ENCODE data around the gene NEURL4.

NEURL4 gene

DNA sequence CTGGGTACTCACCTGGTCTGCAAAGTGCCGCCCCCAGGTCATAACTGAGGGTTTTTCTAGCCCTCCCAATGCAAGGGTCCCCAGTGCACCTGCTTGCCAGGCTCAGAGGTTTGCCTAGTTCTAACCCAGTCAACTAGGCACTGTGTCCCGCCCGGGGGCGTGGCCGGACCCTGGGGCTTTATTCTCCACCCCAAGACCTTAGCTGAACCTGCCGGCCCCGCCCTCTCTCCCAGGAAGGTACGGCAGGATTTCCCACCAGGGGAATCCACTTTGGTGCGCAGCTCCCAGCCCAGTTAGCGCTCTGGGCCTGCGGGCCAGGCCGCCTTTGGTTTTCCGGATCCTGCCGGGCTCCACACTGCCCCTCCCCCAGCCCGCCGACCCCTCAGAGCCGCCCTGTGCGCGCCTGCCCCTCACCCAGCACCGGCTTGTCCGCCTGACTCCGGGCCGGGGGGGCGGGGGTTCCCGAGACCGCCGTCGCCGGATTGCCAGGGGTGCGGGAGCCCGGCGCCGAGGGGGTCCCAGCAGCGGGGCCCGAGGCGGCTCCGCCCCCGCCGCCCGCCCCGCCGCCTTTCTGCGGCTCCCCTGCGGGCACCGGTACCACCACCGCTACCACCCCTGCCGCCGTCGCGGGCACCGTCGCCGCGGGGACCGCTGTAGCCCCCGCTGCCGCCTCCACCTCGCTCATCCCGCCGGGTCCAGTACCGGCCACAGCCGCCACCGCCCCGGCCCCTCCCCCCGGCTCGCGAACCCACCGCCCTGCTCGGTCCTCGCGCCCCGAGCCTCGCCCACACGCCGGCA is 35.1 kb downstream of the NEURL4 start:
- Histone ChIP-seq H3K4me3 (replicated peaks; ENCODE audit: insufficient read depth, low read length) (no peak overlapping the region), H3K27ac (replicated peaks) (no peak overlapping the region), H3K27me3 (ENCODE audit: insufficient read depth, poor library complexity, severe bottlenecking) (peaks cover 2% of the 10 kb centered on the region)
- TF ChIP-seq GABPA (IDR thresholded peaks at IDR 0.05; ENCODE audit: low read depth) (no peak), SPI1 (IDR thresholded peaks at IDR 0.05; ENCODE audit: borderline replicate concordance, low read depth) (no peak), POLR2AphosphoS5 (IDR thresholded peaks at IDR 0.05; ENCODE audit: low read depth) (no peak)
- TF ChIP-seq, protein P1, sequence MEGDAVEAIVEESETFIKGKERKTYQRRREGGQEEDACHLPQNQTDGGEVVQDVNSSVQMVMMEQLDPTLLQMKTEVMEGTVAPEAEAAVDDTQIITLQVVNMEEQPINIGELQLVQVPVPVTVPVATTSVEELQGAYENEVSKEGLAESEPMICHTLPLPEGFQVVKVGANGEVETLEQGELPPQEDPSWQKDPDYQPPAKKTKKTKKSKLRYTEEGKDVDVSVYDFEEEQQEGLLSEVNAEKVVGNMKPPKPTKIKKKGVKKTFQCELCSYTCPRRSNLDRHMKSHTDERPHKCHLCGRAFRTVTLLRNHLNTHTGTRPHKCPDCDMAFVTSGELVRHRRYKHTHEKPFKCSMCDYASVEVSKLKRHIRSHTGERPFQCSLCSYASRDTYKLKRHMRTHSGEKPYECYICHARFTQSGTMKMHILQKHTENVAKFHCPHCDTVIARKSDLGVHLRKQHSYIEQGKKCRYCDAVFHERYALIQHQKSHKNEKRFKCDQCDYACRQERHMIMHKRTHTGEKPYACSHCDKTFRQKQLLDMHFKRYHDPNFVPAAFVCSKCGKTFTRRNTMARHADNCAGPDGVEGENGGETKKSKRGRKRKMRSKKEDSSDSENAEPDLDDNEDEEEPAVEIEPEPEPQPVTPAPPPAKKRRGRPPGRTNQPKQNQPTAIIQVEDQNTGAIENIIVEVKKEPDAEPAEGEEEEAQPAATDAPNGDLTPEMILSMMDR (IDR thresholded peaks at IDR 0.05; ENCODE audit: insufficient read depth, low read length), result no peak
- TF ChIP-seq, protein P2, sequence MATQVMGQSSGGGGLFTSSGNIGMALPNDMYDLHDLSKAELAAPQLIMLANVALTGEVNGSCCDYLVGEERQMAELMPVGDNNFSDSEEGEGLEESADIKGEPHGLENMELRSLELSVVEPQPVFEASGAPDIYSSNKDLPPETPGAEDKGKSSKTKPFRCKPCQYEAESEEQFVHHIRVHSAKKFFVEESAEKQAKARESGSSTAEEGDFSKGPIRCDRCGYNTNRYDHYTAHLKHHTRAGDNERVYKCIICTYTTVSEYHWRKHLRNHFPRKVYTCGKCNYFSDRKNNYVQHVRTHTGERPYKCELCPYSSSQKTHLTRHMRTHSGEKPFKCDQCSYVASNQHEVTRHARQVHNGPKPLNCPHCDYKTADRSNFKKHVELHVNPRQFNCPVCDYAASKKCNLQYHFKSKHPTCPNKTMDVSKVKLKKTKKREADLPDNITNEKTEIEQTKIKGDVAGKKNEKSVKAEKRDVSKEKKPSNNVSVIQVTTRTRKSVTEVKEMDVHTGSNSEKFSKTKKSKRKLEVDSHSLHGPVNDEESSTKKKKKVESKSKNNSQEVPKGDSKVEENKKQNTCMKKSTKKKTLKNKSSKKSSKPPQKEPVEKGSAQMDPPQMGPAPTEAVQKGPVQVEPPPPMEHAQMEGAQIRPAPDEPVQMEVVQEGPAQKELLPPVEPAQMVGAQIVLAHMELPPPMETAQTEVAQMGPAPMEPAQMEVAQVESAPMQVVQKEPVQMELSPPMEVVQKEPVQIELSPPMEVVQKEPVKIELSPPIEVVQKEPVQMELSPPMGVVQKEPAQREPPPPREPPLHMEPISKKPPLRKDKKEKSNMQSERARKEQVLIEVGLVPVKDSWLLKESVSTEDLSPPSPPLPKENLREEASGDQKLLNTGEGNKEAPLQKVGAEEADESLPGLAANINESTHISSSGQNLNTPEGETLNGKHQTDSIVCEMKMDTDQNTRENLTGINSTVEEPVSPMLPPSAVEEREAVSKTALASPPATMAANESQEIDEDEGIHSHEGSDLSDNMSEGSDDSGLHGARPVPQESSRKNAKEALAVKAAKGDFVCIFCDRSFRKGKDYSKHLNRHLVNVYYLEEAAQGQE (IDR thresholded peaks at IDR 0.05; ENCODE audit: insufficient replicate concordance, low read depth), result no peak
- DNase-seq (ENCODE audit: low read depth in 1 of 2, low spot score in 1 of 2), result no peak

- no peak for TF ChIP-seq SPI1 (IDR thresholded peaks at IDR 0.05; ENCODE audit: borderline replicate concordance, low read depth)
- 0 out of 2 replicates have a peak, but pooled peaks have one; percentile 49 for TF ChIP-seq POLR2AphosphoS5 (IDR thresholded peaks at IDR 0.05; ENCODE audit: low read depth)
- Histone ChIP-seq H3K27ac (replicated peaks) (no peak overlapping the region), H3K27me3 (ENCODE audit: insufficient read depth, poor library complexity, severe bottlenecking) (peaks cover 2% of the 10 kb centered on the region), H3K4me3 (replicated peaks; ENCODE audit: insufficient read depth, low read length) (no peak overlapping the region)
- DNase-seq (ENCODE audit: low read depth in 1 of 2, low spot score in 1 of 2), result peak in 1 of 2 experiments; percentile 20
These were observed 36.0 kb downstream of the NEURL4 start for GRCh38 chr17:7293159-7293558.

GRCh38 chr17:7292729-7293128 is 36.4 kb downstream of the NEURL4 start:
- no peak overlapping the region for H3K27ac ChIP-seq (replicated peaks)
- H3K27me3 ChIP-seq (ENCODE audit: insufficient read depth, poor library complexity, severe bottlenecking), result peaks cover 2% of the 10 kb centered on the region
- no peak for DNase-seq (ENCODE audit: low read depth in 1 of 2, low spot score in 1 of 2)
- TF ChIP-seq, protein P1 (IDR thresholded peaks at IDR 0.05; ENCODE audit: insufficient read depth, low read length), result no peak
- TF ChIP-seq, protein P2 (IDR thresholded peaks at IDR 0.05; ENCODE audit: insufficient replicate concordance, low read depth), result no peak
- TF ChIP-seq POLR2AphosphoS5 (IDR thresholded peaks at IDR 0.05; ENCODE audit: low read depth) (no peak), GABPA (IDR thresholded peaks at IDR 0.05; ENCODE audit: low read depth) (no peak), SPI1 (IDR thresholded peaks at IDR 0.05; ENCODE audit: borderline replicate concordance, low read depth) (no peak)
- no peak overlapping the region for H3K4me3 ChIP-seq (replicated peaks; ENCODE audit: insufficient read depth, low read length)

DNA sequence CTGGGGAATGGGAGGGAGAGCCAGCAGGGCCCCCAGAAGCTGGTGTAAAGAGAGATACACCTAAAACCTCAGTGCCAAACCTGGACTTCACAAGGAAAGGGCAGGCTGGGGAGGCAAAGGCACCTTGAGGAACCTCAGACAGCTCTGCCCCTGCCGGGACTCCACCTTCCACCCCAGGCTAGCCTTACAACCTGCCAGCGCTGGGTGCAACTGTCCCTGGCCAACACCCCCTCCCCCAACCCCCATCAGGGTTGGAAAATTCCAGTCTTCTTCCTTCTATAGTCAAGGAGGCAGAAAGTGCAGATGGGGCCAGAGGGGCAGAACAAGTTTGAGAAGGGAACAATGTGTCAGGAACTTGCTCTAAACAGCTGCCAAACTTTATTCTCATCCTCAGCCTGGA is 36.9 kb downstream of the NEURL4 start:
- no peak overlapping the region for H3K4me3 ChIP-seq (replicated peaks; ENCODE audit: insufficient read depth, low read length)
- TF ChIP-seq, protein P1 (IDR thresholded peaks at IDR 0.05; ENCODE audit: insufficient read depth, low read length), result no peak
- TF ChIP-seq, protein P2 (IDR thresholded peaks at IDR 0.05; ENCODE audit: insufficient replicate concordance, low read depth), result no peak
- TF ChIP-seq POLR2AphosphoS5 (IDR thresholded peaks at IDR 0.05; ENCODE audit: low read depth), result no peak
- TF ChIP-seq GABPA (IDR thresholded peaks at IDR 0.05; ENCODE audit: low read depth), result no peak
- no peak for TF ChIP-seq SPI1 (IDR thresholded peaks at IDR 0.05; ENCODE audit: borderline replicate concordance, low read depth)
- H3K27me3 ChIP-seq (ENCODE audit: insufficient read depth, poor library complexity, severe bottlenecking), result peaks cover 2% of the 10 kb centered on the region

More for the DNA sequence above, 36.9 kb downstream of the NEURL4 start:
- DNase-seq (ENCODE audit: low read depth in 1 of 2, low spot score in 1 of 2), result no peak
- H3K27ac ChIP-seq (replicated peaks), result no peak overlapping the region

Data from HL-60 (cell line).